ENCODE data around the gene TPPP2. TPM values are rescaled to one million over a fixed set of nuclear protein-coding genes. Genes with fewer than 3 reads are reported as not detected.

Gene TPPP2
- total and polyA plus RNA-seq, 8 donors, result 0.20 to 0.50 (median 0.22) TPM; not detected in 3

GRCh38 chr14:21054768-21055145 lies 24.7 kb downstream of the TPPP2 start:
- DNase-seq (no peak), ATAC-seq (no peak)
- Histone ChIP-seq H3K36me3 (no peaks in the 10 kb centered on the region), H3K27me3 (no peaks in the 10 kb centered on the region), H3K4me1 (no peaks in the 10 kb centered on the region), H3K9me3 (no peaks in the 10 kb centered on the region), H3K4me3 (no peak overlapping the region), H3K27ac (no peak overlapping the region)
- TF ChIP-seq, protein P1, sequence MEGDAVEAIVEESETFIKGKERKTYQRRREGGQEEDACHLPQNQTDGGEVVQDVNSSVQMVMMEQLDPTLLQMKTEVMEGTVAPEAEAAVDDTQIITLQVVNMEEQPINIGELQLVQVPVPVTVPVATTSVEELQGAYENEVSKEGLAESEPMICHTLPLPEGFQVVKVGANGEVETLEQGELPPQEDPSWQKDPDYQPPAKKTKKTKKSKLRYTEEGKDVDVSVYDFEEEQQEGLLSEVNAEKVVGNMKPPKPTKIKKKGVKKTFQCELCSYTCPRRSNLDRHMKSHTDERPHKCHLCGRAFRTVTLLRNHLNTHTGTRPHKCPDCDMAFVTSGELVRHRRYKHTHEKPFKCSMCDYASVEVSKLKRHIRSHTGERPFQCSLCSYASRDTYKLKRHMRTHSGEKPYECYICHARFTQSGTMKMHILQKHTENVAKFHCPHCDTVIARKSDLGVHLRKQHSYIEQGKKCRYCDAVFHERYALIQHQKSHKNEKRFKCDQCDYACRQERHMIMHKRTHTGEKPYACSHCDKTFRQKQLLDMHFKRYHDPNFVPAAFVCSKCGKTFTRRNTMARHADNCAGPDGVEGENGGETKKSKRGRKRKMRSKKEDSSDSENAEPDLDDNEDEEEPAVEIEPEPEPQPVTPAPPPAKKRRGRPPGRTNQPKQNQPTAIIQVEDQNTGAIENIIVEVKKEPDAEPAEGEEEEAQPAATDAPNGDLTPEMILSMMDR (IDR thresholded peaks at IDR 0.05), result no peak
- intact Hi-C loops (cut with DNase I), result no loop called here

DNA sequence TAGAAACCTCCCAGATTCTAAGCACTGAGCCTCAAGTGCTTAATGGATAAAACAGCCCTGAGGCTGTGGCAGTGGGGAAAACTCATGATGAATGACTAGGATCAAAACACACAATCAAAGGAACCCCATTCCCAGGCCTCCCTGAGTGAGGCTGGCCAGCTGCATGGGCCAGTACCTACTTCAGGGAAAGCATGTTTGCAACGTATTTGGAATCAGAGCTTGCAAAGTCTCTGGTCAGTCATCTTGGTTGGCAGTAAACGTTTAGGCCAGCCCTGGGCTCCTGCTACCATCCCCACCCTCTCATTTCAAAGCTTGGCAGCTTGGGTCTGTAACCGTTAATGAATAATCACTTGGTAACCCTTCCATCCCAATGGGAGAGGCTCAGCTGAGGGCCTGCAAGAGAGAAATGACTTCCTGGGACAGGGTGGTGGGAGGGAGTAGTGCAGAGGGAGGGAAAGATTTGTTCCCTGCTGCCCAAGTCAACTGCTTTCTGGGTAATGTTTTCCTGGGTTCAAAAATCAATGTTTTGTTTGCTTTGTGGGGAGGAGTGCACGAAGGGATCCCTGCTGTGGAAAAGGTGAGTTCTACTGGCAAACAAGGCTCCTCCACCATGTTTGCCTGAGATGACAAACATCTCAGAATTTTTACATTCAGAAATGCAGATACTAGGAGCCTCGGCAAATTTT lies 25.6 kb downstream of the TPPP2 start:
- Histone ChIP-seq H3K27ac (no peak overlapping the region), H3K27me3 (no peaks in the 10 kb centered on the region), H3K4me3 (no peak overlapping the region), H3K36me3 (no peaks in the 10 kb centered on the region), H3K4me1 (no peaks in the 10 kb centered on the region), H3K9me3 (no peaks in the 10 kb centered on the region)
- ATAC-seq (no peak), DNase-seq (no peak)
- intact Hi-C loops (cut with DNase I), result no loop called here
- TF ChIP-seq, protein P1 (IDR thresholded peaks at IDR 0.05), result no peak

- Histone ChIP-seq H3K4me3 (no peak overlapping the region), H3K27ac (no peak overlapping the region), H3K27me3 (no peaks in the 10 kb centered on the region), H3K4me1 (no peaks in the 10 kb centered on the region), H3K36me3 (no peaks in the 10 kb centered on the region), H3K9me3 (no peaks in the 10 kb centered on the region)
- ATAC-seq (no peak), DNase-seq (no peak)
- TF ChIP-seq, protein P1 (IDR thresholded peaks at IDR 0.05), result no peak
- intact Hi-C loops (cut with DNase I), result no loop called here
Measured at GRCh38 chr14:21056520-21057163, 26.6 kb downstream of the TPPP2 start.

GRCh38 chr14:21057803-21058675 lies 28.0 kb downstream of the TPPP2 start, which contains the start of gene RNASE8:
TSS of gene RNASE8 (plus strand) at chr14:21057822. CDS start at chr14:21057893, 71 bp downstream.
- DNase-seq (no peak), ATAC-seq (no peak)
- TF ChIP-seq, protein P1 (IDR thresholded peaks at IDR 0.05), result no peak
- Histone ChIP-seq H3K27ac (no peak within 1 kb of the TSS), H3K36me3 (no peaks in the 10 kb centered on the region), H3K4me3 (no peak within 1 kb of the TSS), H3K4me1 (no peaks in the 10 kb centered on the region), H3K27me3 (no peaks in the 10 kb centered on the region), H3K9me3 (no peaks in the 10 kb centered on the region)
- intact Hi-C loops (cut with DNase I), result no loop called here

- H3K36me3 ChIP-seq, result no peaks in the 10 kb centered on the region
- H3K4me3 ChIP-seq, result no peak overlapping the region
- no peaks in the 10 kb centered on the region for H3K4me1 ChIP-seq
- no peaks in the 10 kb centered on the region for H3K27me3 ChIP-seq
- no peak overlapping the region for H3K27ac ChIP-seq
- no peaks in the 10 kb centered on the region for H3K9me3 ChIP-seq
- TF ChIP-seq, protein P1 (IDR thresholded peaks at IDR 0.05), result no peak
- intact Hi-C loops (cut with DNase I), result no loop called here
- DNase-seq (no peak), ATAC-seq (no peak)
Measured at GRCh38 chr14:21058903-21059302, 28.9 kb downstream of the TPPP2 start.
